GM13976 (cell line): Measurements from ENCODE around the gene RHOJ.

ENCODE experiments used
- DNase-seq: peaks from one replicate; pipeline ENCODE4 v3.0.0; 2012; ENCODE audit warnings: low spot score
- CTCF ChIP-seq: IDR thresholded peaks from 2 replicates; pipeline ENCODE4 v1.5.1; 2012; ENCODE audit warnings: borderline replicate concordance, mild to moderate bottlenecking; ENCODE audit not compliant: insufficient read depth; ENCODE audit errors: extremely low read depth, missing control alignments, control extremely low read depth
- in situ Hi-C: fragments of 300-500 bp; cut with MboI; formaldehyde crosslinking; loops from one replicate; pipeline ENCODE4 v1.12.0; 2022; ENCODE audit warnings: low sequenced_read_pairs, mixed read lengths, inconsistent platforms; ENCODE audit not compliant: unreplicated experiment

Gene RHOJ

GRCh38 chr14:63205044-63205575 lies 867 bp downstream of the RHOJ start:
- TF ChIP-seq CTCF = no peak
- in situ Hi-C loops = no loop called here
- DNase-seq = no peak

- TF ChIP-seq CTCF = no peak
- in situ Hi-C loops = no loop called here
- DNase-seq = no peak
Observed at GRCh38 chr14:63205866-63206265, 1.6 kb downstream of the RHOJ start.

GRCh38 chr14:63209160-63209559 lies 4.9 kb downstream of the RHOJ start:
- TF ChIP-seq CTCF = no peak
- no peak for DNase-seq
- in situ Hi-C loops = no loop called here

- no peak for DNase-seq
- in situ Hi-C loops = no loop called here
Observed at GRCh38 chr14:63210812-63211211, 6.6 kb downstream of the RHOJ start.

GRCh38 chr14:63212209-63212608 lies 8.0 kb downstream of the RHOJ start:
- TF ChIP-seq CTCF = no peak
- in situ Hi-C loops = no loop called here
- no peak for DNase-seq

More at GRCh38 chr14:63210812-63211211, 6.6 kb downstream of the RHOJ start:
- no peak for TF ChIP-seq CTCF

GRCh38 chr14:63212776-63213500 lies 8.7 kb downstream of the RHOJ start:
- TF ChIP-seq CTCF = no peak
- in situ Hi-C loops = no loop called here
- DNase-seq = no peak
